Caco-2 (cell line): ENCODE results near the gene BPIFB1. TPM values are rescaled to one million over a fixed set of nuclear protein-coding genes. Genes with fewer than 3 reads are reported as not detected.

ENCODE experiments used
- Bru-seq: library from RNA; stranded (reverse); fragments of 400-500 nt; gene quantifications from one replicate; lab custom pipeline; 2021; lab: Mats Ljungman, UMichigan
- BruChase-seq, 2 experiments: library from RNA; stranded (reverse); fragments of 400-500 nt; gene quantifications; one replicate each; lab custom pipeline; 2021; lab: Mats Ljungman, UMichigan
- BruUV-seq: library from RNA; stranded (reverse); fragments of 400-500 nt; replicated peaks from 2 replicates; lab custom pipeline; 2021; lab: Mats Ljungman, UMichigan
- CTCF ChIA-PET: fragments of 300-600 bp; sonication (Branson Sonifier 250); formaldehyde crosslinking; loops from one replicate; lab custom pipeline; 2022; ENCODE audit warnings: antibody characterized with exemption; lab: Charles Lee
- POLR2A ChIA-PET: fragments of 300-600 bp; sonication (Branson Sonifier 250); formaldehyde crosslinking; loops from one replicate; lab custom pipeline; 2022; ENCODE audit warnings: antibody characterized with exemption; lab: Charles Lee
- DNase-seq, 2 experiments: peaks; one replicate each; pipeline versions ENCODE4 v3.0.0 to v3.0.0-alpha.2; 2020 to 2022
- H3K27me3 ChIP-seq: replicated peaks from 2 replicates; pipeline ENCODE4 v1.6.0; 2011; ENCODE audit warnings: low read length; ENCODE audit not compliant: control insufficient read depth, insufficient read depth
- H3K36me3 ChIP-seq: 2 replicates; pipeline ENCODE4 v1.5.1; 2011; ENCODE audit warnings: low read length; ENCODE audit not compliant: control insufficient read depth, insufficient read depth
- H3K4me1 ChIP-seq: fragments of 250-450 bp; sonication (Bioruptor Pico); 2 replicates; pipeline ENCODE4 v1.5.1; 2020; ENCODE audit warnings: mild to moderate bottlenecking
- H3K4me3 ChIP-seq: 2 replicates; pipeline ENCODE4 v1.5.1; 2011; ENCODE audit warnings: low read depth, mild to moderate bottlenecking, control low read depth, low read length
- H3K9me3 ChIP-seq: fragments of 250-450 bp; sonication (Bioruptor Pico); 2 replicates; pipeline ENCODE4 v1.5.1; 2020; ENCODE audit warnings: mild to moderate bottlenecking, moderate library complexity
- H3K27ac Mint-ChIP-seq: one replicate; pipeline ENCODE4 v1.8.0; 2022; ENCODE audit warnings: mixed read lengths; ENCODE audit not compliant: unreplicated experiment
- H3K27me3 Mint-ChIP-seq: one replicate; pipeline ENCODE4 v1.8.0; 2022; ENCODE audit warnings: mixed read lengths; ENCODE audit not compliant: insufficient read depth, unreplicated experiment
- H3K36me3 Mint-ChIP-seq: one replicate; pipeline ENCODE4 v1.8.0; 2022; ENCODE audit warnings: mild to moderate bottlenecking, mixed read lengths; ENCODE audit not compliant: insufficient read depth, unreplicated experiment
- H3K4me1 Mint-ChIP-seq: one replicate; pipeline ENCODE4 v1.8.0; 2022; ENCODE audit warnings: low read depth, mixed read lengths; ENCODE audit not compliant: unreplicated experiment
- H3K4me3 Mint-ChIP-seq: one replicate; pipeline ENCODE4 v1.8.0; 2022; ENCODE audit warnings: mild to moderate bottlenecking, moderate library complexity, mixed read lengths; ENCODE audit not compliant: unreplicated experiment
- H3K9me3 Mint-ChIP-seq: one replicate; pipeline ENCODE4 v1.8.0; 2022; ENCODE audit warnings: mixed read lengths; ENCODE audit not compliant: unreplicated experiment
- intact Hi-C: fragments of 100-400 bp; cut with micrococcal nuclease; formaldehyde crosslinking; loops from one replicate; pipeline ENCODE4 v1.10.0; 2022; ENCODE audit not compliant: unreplicated experiment
- long read RNA-seq: library from polyadenylated mRNA; stranded (forward); transcript quantifications from one replicate; pipeline ENCODE4 v2.0.0, GENCODE V29; 2022
- total RNA-seq: library from RNA; stranded (reverse); gene quantifications from 2 replicates; pipeline ENCODE4 v1.2.3, GENCODE V29; 2022
- TF ChIP-seq, protein P1 (sequence below), 2 experiments: fragments of 200-600 bp in 1 of 2; IDR thresholded peaks; 1 replicate in 1 of 2; 2 replicates in 1 of 2; pipeline versions ENCODE4 v1.5.1 to v1.8.0; 2011 to 2022; ENCODE audit warnings: antibody characterized with exemption in 1 of 2, control low read depth in 1 of 2, inconsistent platforms in 1 of 2, low read depth in 1 of 2, low read length in 1 of 2, mild to moderate bottlenecking in 1 of 2, moderate library complexity in 1 of 2; ENCODE audit not compliant: insufficient read depth in 1 of 2, severe bottlenecking in 1 of 2, unreplicated experiment in 1 of 2

Gene BPIFB1, protein sequence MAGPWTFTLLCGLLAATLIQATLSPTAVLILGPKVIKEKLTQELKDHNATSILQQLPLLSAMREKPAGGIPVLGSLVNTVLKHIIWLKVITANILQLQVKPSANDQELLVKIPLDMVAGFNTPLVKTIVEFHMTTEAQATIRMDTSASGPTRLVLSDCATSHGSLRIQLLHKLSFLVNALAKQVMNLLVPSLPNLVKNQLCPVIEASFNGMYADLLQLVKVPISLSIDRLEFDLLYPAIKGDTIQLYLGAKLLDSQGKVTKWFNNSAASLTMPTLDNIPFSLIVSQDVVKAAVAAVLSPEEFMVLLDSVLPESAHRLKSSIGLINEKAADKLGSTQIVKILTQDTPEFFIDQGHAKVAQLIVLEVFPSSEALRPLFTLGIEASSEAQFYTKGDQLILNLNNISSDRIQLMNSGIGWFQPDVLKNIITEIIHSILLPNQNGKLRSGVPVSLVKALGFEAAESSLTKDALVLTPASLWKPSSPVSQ
- total RNA-seq (not detected in 2 replicates), Bru-seq, nascent RNA (not detected), BruChase-seq, experiment 1, labeled RNA remaining after a 2-hour chase (not detected), BruChase-seq, experiment 2, labeled RNA remaining after a 6-hour chase (not detected)
- long read RNA-seq, partial matches to known transcripts: 0 of 1 reads
- long read RNA-seq, other reads (novel, unspliced or antisense): 1 of 1 reads

DNA sequence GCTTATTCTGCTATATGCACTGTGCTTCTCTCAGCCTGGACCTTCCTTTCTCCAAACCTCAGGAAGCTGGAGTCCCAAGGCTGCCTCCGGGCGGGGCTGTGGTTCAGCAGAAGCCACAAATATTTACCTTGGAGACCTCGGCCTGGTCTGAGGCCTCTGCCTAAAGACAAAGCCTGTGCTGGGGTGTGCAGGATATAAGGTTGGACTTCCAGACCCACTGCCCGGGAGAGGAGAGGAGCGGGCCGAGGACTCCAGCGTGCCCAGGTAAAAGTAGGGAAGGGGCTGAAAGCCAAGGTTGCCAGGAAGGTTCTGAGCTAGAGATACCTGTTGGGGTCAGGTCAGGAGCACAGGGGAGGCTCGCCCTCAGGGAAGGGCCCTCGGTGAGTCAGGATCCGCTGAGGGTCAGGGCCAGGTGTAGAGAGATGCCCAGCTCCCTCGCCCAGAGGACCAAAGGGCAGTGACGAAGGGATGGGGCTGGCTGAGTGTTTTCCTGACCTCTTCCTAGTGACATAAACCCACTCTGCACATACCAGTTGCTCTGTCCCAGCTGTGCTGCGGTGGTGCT, at the start of gene BPIFB1:
Gene BPIFB1 (plus strand): TSS at position 224 of the 565 bp plus-strand sequence. CDS start 2,860 bp downstream, outside the sequence.
- H3K9me3 ChIP-seq: no peaks in the 10 kb centered on the region
- peaks cover 15% of the 10 kb centered on the region for H3K27me3 Mint-ChIP-seq
- no peak within 1 kb of the TSS for H3K27ac Mint-ChIP-seq
- peak in 1 of 2 experiments; percentile 44 for DNase-seq
- no peak within 1 kb of the TSS for H3K4me3 ChIP-seq
- no peaks in the 10 kb centered on the region for H3K36me3 Mint-ChIP-seq
- no peaks in the 10 kb centered on the region for H3K4me1 ChIP-seq
- no peaks in the 10 kb centered on the region for H3K36me3 ChIP-seq
- H3K9me3 Mint-ChIP-seq: no peaks in the 10 kb centered on the region
- H3K27me3 ChIP-seq: no peaks in the 10 kb centered on the region; the same call in 1 of the 2 replicates
- no TSS peak for BruUV-seq
- intact Hi-C loops: no loop called here
- ChIA-PET CTCF (interaction anchor here (1.2 to 1.9 kb wide), 2 partner anchors 9 to 20 kb away, joined by 3 to 6 read pairs; no protein-coding TSS in a partner anchor), POLR2A (no interaction called here)
- H3K4me1 Mint-ChIP-seq: peaks cover under 1% of the 10 kb centered on the region
- TF ChIP-seq, protein P1, sequence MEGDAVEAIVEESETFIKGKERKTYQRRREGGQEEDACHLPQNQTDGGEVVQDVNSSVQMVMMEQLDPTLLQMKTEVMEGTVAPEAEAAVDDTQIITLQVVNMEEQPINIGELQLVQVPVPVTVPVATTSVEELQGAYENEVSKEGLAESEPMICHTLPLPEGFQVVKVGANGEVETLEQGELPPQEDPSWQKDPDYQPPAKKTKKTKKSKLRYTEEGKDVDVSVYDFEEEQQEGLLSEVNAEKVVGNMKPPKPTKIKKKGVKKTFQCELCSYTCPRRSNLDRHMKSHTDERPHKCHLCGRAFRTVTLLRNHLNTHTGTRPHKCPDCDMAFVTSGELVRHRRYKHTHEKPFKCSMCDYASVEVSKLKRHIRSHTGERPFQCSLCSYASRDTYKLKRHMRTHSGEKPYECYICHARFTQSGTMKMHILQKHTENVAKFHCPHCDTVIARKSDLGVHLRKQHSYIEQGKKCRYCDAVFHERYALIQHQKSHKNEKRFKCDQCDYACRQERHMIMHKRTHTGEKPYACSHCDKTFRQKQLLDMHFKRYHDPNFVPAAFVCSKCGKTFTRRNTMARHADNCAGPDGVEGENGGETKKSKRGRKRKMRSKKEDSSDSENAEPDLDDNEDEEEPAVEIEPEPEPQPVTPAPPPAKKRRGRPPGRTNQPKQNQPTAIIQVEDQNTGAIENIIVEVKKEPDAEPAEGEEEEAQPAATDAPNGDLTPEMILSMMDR (IDR thresholded peaks at IDR 0.05; ENCODE audit: insufficient read depth in 1 of 2, low read depth in 1 of 2, low read length in 1 of 2, severe bottlenecking in 1 of 2, unreplicated experiment in 1 of 2): no peak
- H3K4me3 Mint-ChIP-seq: no peak within 1 kb of the TSS

DNA sequence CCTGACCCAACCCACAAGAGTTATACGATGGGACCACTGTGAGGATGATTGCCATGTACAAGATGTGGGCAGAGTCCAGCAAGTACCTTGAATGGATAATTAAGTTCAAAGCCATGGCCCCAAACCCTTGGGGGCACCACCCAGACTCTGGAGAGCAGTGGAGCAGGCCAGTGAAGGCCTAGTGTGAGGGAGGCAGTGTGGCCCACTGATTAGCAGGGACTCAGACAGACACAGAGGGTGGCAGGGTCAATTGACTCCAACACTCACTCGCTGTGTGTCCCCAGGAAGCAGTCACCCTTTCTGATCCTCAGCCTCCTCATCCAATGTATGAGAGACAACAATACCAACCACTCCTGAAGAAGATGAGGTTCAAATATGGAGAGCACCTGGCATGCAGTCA, 49.0 kb upstream of the BPIFB1 start:
- no TSS peak for BruUV-seq
- ChIA-PET CTCF (no interaction called here), POLR2A (no interaction called here)
- Mint-ChIP-seq H3K36me3 (no peaks in the 10 kb centered on the region), H3K27ac (no peak overlapping the region), H3K9me3 (no peaks in the 10 kb centered on the region), H3K4me1 (no peaks in the 10 kb centered on the region), H3K4me3 (no peak overlapping the region), H3K27me3 (peaks cover 31% of the 10 kb centered on the region)
- Histone ChIP-seq H3K27me3 (peaks cover 8% of the 10 kb centered on the region), H3K36me3 (no peaks in the 10 kb centered on the region), H3K4me3 (no peak overlapping the region), H3K4me1 (no peaks in the 10 kb centered on the region), H3K9me3 (no peaks in the 10 kb centered on the region)
- intact Hi-C loops: no loop called here
- TF ChIP-seq, protein P1 (IDR thresholded peaks at IDR 0.05; ENCODE audit: insufficient read depth in 1 of 2, low read depth in 1 of 2, low read length in 1 of 2, severe bottlenecking in 1 of 2, unreplicated experiment in 1 of 2): no peak
- DNase-seq: peak in 1 of 2 experiments; percentile 25

DNA sequence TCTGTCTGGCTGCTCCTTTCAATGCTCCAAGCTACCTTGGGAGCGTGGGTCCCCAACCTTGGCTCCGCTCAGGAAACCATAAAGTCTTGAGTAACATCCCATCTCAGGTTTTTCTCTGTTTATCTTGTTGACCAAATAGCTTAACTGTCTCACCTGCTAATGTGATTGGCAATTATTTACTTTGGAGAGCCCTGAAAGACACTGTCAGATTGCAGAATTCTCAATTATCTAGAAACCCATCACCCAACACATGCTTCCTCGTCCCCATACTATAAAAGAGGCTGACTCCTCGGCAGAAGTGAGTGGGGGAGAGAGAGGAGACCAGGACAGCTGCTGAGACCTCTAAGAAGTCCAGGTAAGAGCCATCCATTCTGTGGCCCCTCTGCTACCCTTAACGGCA, 47.3 kb upstream of the BPIFB1 start, which contains the start of gene BPIFA1:
Gene BPIFA1 (plus strand): TSS at position 301 of the 400 bp plus-strand sequence. CDS start 1,716 bp downstream, outside the sequence.
- BruUV-seq: no TSS peak
- Histone ChIP-seq H3K4me1 (no peaks in the 10 kb centered on the region), H3K27me3 (peaks cover 3% of the 10 kb centered on the region), H3K4me3 (no peak within 1 kb of the TSS), H3K36me3 (no peaks in the 10 kb centered on the region), H3K9me3 (no peaks in the 10 kb centered on the region)
- POLR2A ChIA-PET: no interaction called here
- DNase-seq: peak in 1 of 2 experiments; percentile 26
- Mint-ChIP-seq H3K36me3 (no peaks in the 10 kb centered on the region), H3K27me3 (peaks cover 31% of the 10 kb centered on the region), H3K4me3 (no peak within 1 kb of the TSS), H3K9me3 (no peaks in the 10 kb centered on the region), H3K4me1 (no peaks in the 10 kb centered on the region), H3K27ac (no peak within 1 kb of the TSS)
- CTCF ChIA-PET: no interaction called here
- intact Hi-C loops: no loop called here
- TF ChIP-seq, protein P1 (IDR thresholded peaks at IDR 0.05; ENCODE audit: insufficient read depth in 1 of 2, low read depth in 1 of 2, low read length in 1 of 2, severe bottlenecking in 1 of 2, unreplicated experiment in 1 of 2): no peak
